ENCODE results near the gene DNMT3B.

GRCh38 chr20:32796981-32797451 is 34.8 kb downstream of the DNMT3B start:
- no peak for TF ChIP-seq CTCF (IDR thresholded peaks at IDR 0.05)
- no peak for TF ChIP-seq POLR2A (IDR thresholded peaks at IDR 0.05)
- no peak for TF ChIP-seq POLR2AphosphoS5 (IDR thresholded peaks at IDR 0.05)
